ENCODE measurements around the gene PAPOLA.

DNA sequence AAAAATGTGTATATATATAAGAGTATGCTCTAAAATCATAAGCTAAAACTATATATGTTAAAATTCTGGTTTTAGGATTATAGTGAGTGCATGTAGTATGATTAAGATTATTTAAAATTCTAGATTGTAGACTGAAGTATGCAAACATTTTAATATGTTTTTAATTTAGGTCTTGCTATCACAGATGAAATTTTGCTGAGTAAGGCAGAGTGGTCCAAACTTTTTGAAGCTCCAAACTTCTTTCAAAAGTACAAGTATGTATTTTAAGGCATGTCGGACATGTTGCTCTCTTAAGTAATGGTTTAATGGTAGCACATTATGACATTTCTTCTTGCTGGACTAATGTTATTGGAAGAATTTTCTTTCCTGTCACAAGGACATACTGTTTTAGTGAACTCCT is 34.6 kb downstream of the PAPOLA start:
- TF ChIP-seq, protein P1, sequence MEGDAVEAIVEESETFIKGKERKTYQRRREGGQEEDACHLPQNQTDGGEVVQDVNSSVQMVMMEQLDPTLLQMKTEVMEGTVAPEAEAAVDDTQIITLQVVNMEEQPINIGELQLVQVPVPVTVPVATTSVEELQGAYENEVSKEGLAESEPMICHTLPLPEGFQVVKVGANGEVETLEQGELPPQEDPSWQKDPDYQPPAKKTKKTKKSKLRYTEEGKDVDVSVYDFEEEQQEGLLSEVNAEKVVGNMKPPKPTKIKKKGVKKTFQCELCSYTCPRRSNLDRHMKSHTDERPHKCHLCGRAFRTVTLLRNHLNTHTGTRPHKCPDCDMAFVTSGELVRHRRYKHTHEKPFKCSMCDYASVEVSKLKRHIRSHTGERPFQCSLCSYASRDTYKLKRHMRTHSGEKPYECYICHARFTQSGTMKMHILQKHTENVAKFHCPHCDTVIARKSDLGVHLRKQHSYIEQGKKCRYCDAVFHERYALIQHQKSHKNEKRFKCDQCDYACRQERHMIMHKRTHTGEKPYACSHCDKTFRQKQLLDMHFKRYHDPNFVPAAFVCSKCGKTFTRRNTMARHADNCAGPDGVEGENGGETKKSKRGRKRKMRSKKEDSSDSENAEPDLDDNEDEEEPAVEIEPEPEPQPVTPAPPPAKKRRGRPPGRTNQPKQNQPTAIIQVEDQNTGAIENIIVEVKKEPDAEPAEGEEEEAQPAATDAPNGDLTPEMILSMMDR (IDR thresholded peaks at IDR 0.05): no peak
- TF ChIP-seq POLR2AphosphoS5 (IDR thresholded peaks at IDR 0.05; ENCODE audit: insufficient read depth in 1 of 2, low read depth in 1 of 2): no peak

Measured in vagina (tissue), 2 donors.